Activated effector memory CD4-positive, alpha-beta T cell treated with anti-CD3 and anti-CD28 coated beads, Interleukin-2, amount 50 U/mL, for 16 hours (primary cell): ENCODE data around the gene IRF9.
A peak's percentile ranks its signal among the peaks of the same experiment; 100 is the strongest.

ENCODE experiments used
- DNase-seq: peaks from one replicate; pipeline ENCODE4 v3.0.0-alpha.2; 2020

Gene IRF9

DNA sequence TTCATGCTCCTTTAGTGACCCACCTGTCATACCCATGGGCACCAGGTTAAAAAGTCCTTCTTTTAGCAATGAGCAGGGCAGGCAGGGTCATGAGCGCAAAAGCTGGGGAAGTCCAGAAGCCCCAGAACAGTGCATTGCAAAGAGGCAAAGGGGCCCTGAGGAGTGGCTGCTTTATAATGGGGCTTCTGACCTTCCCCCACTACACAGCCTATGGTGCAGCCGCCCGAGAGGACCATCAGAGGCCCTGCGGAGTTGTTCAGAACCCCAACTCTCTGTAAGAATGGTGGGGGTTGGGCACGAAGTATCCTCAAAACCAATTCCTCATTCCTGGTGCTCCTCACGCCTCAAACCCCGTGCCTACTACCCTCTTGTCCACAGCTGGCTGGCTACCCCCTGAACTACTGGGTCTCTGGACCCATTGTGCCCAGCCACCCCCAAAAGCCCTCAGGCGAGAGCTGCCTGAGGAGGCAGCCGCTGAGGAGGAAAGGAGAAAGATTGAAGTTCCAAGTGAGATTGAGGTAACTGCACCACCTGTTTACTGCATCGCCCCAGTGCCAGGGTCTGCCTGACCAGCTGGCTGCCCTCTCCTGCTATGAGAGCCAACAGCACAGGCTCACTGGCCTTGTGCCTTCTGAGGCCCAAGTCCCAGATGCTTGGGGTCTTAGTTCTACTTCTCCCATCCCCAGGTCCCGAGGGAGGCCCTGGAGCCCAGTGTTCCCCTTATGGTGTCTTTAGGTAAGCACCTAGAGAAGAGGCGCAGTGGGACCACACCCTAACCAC lies 17.5 kb downstream of the IRF9 start:
- DNase-seq = no peak

GRCh38 chr14:24179294-24179960 lies 18.4 kb downstream of the IRF9 start:
- DNase-seq = no peak

DNA sequence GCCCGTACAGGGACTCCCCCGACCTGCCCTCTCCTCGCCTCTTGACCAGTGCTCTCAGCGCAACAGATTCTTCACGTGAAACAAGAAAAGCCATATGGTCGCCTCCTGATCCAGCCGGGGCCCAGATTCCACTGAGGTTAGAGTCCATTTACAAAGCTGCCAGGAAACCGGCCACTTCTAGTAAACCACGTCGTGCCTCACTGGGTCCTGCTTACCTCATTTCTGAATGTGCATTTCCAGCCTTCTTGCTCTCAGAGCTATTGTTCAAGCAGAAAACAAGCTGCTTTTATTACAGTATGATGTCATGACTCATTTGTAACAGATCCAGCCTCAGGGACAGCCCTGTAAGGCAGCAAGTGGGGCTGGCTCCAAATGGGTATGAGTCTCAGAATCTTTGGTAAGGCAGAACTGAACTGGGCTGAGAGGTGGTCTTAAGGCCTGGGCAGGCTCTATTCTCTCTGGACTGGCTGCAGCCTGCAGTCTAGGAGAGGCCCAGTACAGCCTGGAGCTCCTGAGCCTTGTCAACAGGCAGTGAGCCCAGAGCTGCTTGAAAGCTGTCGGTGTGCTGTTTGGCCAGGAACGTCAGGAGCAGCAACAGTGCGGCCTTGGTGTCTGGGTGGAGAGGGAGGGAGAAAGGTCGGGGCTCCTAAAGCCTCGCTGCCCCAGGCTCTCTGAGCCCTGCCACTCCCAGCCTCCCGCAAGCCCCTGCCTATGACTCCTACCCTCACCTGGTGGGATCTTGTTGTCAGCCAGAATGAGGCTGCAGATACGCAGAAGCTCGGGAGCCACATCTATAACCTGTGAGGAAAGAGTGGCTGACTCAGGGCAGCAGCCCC lies 19.1 kb downstream of the IRF9 start:
- no peak for DNase-seq

- no peak for DNase-seq
Observed at GRCh38 chr14:24181371-24182077, 20.5 kb downstream of the IRF9 start.

DNA sequence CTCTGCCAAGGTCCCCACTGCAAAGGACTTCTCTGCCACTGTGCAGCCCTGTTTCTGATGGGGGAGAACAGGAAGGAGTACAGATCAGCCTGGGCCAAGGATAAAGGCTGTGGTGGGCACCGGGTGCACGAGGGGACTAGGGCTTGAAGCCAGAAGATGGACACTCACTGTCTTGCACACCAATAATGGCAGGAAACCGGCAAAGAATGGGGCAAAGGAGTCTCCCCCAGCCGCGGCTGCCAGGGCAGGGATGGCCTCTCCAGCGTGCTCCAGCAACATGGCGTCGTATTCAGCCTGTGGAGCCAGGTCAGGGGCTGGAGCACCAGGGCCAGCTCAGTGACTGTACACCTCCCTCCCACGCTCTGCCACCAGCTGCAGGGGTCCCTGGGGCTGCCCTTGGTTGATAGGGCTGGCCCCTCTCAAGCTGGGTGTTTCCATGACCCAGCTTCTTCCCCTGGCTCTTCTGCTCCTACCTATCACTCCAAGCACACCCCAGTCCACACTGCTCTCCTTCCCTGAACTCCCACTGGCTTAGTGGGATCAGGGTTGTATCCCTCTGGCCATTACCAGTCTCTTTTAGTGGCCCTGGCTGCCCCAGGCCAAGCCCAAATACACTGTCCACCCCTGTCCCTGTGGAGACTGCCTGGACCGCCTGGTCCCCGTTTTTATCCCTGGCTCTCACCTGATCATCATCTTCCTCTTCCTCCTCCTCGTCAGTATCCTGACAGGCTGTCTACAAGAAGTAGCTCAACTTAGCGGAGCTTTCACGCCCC lies 21.2 kb downstream of the IRF9 start:
- peak; percentile 60 for DNase-seq

GRCh38 chr14:24183014-24183481 lies 22.0 kb downstream of the IRF9 start:
- no peak for DNase-seq

GRCh38 chr14:24184104-24184970 lies 23.3 kb downstream of the IRF9 start:
- no peak for DNase-seq

DNA sequence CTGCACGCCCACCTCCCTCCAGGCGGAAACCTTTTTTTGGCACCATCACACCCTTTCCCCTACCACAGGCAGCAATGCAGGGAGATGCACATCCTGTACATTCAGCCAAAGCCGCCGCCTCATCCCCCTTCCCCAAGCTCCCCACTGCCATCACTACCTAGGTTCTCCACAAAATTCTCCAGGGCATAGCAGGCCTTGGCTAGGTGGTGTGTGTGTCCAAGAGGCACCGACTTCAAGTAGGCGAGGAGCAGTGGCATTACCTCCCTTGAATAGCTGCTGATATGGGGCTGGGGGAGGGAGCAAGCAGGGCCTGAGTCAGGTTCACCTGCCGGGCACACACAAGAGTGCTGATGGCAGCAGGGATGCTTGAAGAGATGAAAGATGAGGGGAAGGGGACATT lies 24.0 kb downstream of the IRF9 start:
- no peak for DNase-seq

- DNase-seq = no peak
Observed at GRCh38 chr14:24185741-24186140, 24.7 kb downstream of the IRF9 start.

GRCh38 chr14:24186831-24187538 lies 25.9 kb downstream of the IRF9 start:
- DNase-seq = no peak

DNA sequence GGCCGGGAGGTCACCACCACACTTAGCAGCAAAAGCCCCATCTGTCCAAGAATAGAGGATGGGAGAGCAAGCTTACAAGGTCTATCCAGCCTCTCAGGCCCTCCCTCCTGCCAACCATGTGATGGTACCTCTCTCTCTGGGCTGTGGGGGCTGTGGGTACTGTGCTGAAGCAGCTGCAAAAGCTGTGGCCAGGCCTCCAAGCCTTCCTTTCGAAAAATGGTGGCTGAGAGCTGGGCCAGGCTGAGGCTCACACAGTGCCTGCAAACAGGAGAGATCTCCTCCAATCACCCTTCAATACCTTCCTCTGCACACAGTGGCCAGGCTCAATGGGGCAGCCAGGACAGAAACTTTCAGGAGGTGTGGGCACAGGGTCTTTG lies 26.5 kb downstream of the IRF9 start:
- DNase-seq = no peak

GRCh38 chr14:24188251-24189058 lies 27.4 kb downstream of the IRF9 start, which contains the start of gene IPO4:
TSS of gene IPO4 (minus strand) at chr14:24188816. CDS start at chr14:24188787, 29 bp downstream.
- peak; percentile 98 for DNase-seq

GRCh38 chr14:24189059-24189375 lies 28.0 kb downstream of the IRF9 start:
- no peak for DNase-seq

DNA sequence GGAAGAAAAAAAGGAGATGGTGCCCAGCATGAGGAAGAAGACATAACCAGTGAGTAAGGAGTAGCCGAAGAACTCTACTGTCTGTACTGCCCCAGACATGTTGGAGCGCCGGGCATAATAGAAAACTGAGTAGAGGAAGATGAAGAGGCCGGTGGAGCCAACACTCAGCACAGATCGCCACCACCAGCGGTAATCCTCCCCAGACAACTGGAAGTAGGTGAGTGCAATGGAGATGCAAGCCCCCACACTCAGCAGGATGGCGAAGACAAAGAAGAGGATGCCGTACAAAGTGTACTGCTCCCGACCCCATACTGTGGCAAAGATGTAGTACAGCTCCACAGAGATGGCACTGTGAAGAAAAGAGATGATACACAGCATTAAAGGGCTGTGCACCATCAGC lies 28.4 kb downstream of the IRF9 start:
- no peak for DNase-seq

DNA sequence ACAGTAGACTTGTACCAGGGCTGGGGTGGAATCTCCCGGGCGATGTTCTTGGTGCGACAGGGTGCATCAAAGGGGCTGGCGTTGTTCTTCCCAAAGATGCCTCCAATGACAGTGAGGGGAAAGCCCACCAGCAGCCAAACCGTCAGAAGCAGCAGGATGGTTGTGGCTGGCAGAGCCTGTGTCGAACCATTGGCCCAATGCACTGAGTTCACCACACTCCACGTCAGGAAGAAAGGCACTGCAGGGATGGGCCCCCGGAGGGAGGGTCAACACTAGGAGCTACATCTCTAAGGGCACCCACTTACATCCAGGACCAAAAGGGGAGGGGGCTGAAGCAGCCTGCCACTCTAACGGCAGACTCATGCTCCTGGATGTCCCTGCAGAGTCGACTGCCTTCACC lies 29.4 kb downstream of the IRF9 start:
- no peak for DNase-seq

GRCh38 chr14:24192933-24193332 lies 31.9 kb downstream of the IRF9 start:
- DNase-seq = no peak

GRCh38 chr14:24194186-24194872 lies 33.3 kb downstream of the IRF9 start:
- no peak for DNase-seq

GRCh38 chr14:24194873-24195185 lies 33.8 kb downstream of the IRF9 start:
- DNase-seq = no peak
